ENCODE measurements around the gene LYL1. TPM values are rescaled to one million over a fixed set of nuclear protein-coding genes. Genes with fewer than 3 reads are reported as not detected.

LYL1 gene
- total and polyA plus RNA-seq, 2 of the 13 experiments (the other 11 are each of a cell fraction or from before 2014, with no cell fraction given): 0.75 to 0.92 TPM

- TF ChIP-seq, protein P1, sequence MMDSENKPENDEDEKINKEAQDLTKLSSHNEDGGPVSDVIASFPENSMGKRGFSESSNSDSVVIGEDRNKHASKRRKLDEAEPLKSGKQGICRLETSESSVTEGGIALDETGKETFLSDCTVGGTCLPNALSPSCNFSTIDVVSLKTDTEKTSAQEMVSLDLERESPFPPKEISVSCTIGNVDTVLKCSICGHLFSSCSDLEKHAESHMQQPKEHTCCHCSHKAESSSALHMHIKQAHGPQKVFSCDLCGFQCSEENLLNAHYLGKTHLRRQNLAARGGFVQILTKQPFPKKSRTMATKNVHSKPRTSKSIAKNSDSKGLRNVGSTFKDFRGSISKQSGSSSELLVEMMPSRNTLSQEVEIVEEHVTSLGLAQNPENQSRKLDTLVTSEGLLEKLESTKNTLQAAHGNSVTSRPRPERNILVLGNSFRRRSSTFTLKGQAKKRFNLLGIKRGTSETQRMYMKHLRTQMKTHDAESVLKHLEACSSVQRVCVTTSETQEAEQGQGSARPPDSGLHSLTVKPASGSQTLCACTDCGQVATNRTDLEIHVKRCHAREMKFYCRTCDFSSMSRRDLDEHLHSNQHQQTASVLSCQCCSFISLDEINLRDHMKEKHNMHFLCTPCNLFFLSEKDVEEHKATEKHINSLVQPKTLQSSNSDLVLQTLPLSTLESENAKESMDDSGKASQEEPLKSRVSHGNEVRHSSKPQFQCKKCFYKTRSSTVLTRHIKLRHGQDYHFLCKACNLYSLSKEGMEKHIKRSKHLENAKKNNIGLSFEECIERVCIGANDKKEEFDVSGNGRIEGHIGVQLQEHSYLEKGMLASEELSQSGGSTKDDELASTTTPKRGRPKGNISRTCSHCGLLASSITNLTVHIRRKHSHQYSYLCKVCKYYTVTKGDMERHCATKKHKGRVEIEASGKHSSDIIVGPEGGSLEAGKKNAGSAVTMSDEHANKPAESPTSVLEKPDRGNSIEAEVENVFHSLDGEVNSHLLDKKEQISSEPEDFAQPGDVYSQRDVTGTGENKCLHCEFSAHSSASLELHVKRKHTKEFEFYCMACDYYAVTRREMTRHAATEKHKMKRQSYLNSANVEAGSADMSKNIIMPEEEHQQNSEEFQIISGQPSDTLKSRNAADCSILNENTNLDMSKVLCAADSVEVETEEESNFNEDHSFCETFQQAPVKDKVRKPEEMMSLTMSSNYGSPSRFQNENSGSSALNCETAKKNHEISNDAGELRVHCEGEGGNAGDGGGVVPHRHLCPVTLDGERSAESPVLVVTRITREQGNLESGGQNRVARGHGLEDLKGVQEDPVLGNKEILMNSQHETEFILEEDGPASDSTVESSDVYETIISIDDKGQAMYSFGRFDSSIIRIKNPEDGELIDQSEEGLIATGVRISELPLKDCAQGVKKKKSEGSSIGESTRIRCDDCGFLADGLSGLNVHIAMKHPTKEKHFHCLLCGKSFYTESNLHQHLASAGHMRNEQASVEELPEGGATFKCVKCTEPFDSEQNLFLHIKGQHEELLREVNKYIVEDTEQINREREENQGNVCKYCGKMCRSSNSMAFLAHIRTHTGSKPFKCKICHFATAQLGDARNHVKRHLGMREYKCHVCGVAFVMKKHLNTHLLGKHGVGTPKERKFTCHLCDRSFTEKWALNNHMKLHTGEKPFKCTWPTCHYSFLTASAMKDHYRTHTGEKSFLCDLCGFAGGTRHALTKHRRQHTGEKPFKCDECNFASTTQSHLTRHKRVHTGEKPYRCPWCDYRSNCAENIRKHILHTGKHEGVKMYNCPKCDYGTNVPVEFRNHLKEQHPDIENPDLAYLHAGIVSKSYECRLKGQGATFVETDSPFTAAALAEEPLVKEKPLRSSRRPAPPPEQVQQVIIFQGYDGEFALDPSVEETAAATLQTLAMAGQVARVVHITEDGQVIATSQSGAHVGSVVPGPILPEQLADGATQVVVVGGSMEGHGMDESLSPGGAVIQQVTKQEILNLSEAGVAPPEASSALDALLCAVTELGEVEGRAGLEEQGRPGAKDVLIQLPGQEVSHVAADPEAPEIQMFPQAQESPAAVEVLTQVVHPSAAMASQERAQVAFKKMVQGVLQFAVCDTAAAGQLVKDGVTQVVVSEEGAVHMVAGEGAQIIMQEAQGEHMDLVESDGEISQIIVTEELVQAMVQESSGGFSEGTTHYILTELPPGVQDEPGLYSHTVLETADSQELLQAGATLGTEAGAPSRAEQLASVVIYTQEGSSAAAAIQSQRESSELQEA (CRISPR knock-in tag; IDR thresholded peaks at IDR 0.05; ENCODE audit: not compliant biosample characterization): no peak
- TF ChIP-seq AGO2 (optimal IDR thresholded peaks at IDR 0.05; ENCODE audit: low read depth, low read length) (no peak), GABPB1 (CRISPR knock-in tag; IDR thresholded peaks at IDR 0.05) (0 out of 2 replicates have a peak, but pooled peaks have one; percentile 32), ATF1 (CRISPR knock-in tag; IDR thresholded peaks at IDR 0.05) (no peak), ZNF253 (CRISPR knock-in tag; IDR thresholded peaks at IDR 0.05; ENCODE audit: borderline replicate concordance) (no peak), ZNF235 (CRISPR knock-in tag; IDR thresholded peaks at IDR 0.05; ENCODE audit: borderline replicate concordance) (no peak), PITX1 (CRISPR knock-in tag; IDR thresholded peaks at IDR 0.05) (no peak), ZNF83 (CRISPR knock-in tag; IDR thresholded peaks at IDR 0.05; ENCODE audit: borderline replicate concordance) (no peak), ATRX (CRISPR knock-in tag; IDR thresholded peaks at IDR 0.05; ENCODE audit: borderline replicate concordance) (no peak), ZNF766 (CRISPR knock-in tag; IDR thresholded peaks at IDR 0.05; ENCODE audit: borderline replicate concordance) (no peak), MBNL3 (CRISPR knock-in tag; conservative IDR thresholded peaks at IDR 0.05) (no peak), KDM4B (CRISPR knock-in tag; IDR thresholded peaks at IDR 0.05) (no peak), ZNF251 (CRISPR knock-in tag; IDR thresholded peaks at IDR 0.05) (no peak), ZSCAN30 (CRISPR knock-in tag; IDR thresholded peaks at IDR 0.05) (no peak), RCOR2 (CRISPR knock-in tag; IDR thresholded peaks at IDR 0.05) (no peak), ZNF274 (CRISPR knock-in tag; IDR thresholded peaks at IDR 0.05) (no peak; the same call in 1 of the 2 replicates), NONO (IDR thresholded peaks at IDR 0.05) (no peak), NONO (CRISPR knock-in tag; conservative IDR thresholded peaks at IDR 0.05) (no peak), ZKSCAN1 (IDR thresholded peaks at IDR 0.05; ENCODE audit: low read length) (no peak)
- TF ChIP-seq, protein P2, sequence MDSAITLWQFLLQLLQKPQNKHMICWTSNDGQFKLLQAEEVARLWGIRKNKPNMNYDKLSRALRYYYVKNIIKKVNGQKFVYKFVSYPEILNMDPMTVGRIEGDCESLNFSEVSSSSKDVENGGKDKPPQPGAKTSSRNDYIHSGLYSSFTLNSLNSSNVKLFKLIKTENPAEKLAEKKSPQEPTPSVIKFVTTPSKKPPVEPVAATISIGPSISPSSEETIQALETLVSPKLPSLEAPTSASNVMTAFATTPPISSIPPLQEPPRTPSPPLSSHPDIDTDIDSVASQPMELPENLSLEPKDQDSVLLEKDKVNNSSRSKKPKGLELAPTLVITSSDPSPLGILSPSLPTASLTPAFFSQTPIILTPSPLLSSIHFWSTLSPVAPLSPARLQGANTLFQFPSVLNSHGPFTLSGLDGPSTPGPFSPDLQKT (CRISPR knock-in tag; IDR thresholded peaks at IDR 0.05; ENCODE audit: borderline replicate concordance): no peak
- TF ChIP-seq, protein P3, sequence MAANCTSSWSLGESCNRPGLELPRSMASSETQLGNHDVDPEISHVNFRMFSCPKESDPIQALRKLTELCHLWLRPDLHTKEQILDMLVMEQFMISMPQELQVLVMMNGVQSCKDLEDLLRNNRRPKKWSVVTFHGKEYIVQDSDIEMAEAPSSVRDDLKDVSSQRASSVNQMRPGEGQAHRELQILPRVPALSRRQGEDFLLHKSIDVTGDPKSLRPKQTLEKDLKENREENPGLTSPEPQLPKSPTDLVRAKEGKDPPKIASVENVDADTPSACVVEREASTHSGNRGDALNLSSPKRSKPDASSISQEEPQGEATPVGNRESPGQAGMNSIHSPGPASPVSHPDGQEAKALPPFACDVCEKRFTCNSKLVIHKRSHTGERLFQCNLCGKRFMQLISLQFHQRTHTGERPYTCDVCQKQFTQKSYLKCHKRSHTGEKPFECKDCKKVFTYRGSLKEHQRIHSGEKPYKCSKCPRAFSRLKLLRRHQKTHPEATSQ (CRISPR knock-in tag; IDR thresholded peaks at IDR 0.05; ENCODE audit: borderline replicate concordance): no peak
Observed at GRCh38 chr19:13093407-13094105, 9.1 kb downstream of the LYL1 start (continued).
